ENCODE data around the gene IL31RA. TPM values are rescaled to one million over a fixed set of nuclear protein-coding genes. Genes with fewer than 3 reads are reported as not detected.

Gene IL31RA
- total and polyA plus RNA-seq, 8 donors: 0.10 to 0.55 (median 0.18) TPM

GRCh38 chr5:55911784-55912653 lies 60.9 kb downstream of the IL31RA start:
- Histone ChIP-seq H3K27me3 (no peaks in the 10 kb centered on the region), H3K4me3 (no peak overlapping the region), H3K4me1 (no peaks in the 10 kb centered on the region), H3K36me3 (no peaks in the 10 kb centered on the region), H3K9me3 (no peaks in the 10 kb centered on the region), H3K27ac (no peak overlapping the region)
- DNase-seq: no peak
- intact Hi-C loops (cut with DNase I): no loop called here
- no peak for ATAC-seq
- TF ChIP-seq, protein P1, sequence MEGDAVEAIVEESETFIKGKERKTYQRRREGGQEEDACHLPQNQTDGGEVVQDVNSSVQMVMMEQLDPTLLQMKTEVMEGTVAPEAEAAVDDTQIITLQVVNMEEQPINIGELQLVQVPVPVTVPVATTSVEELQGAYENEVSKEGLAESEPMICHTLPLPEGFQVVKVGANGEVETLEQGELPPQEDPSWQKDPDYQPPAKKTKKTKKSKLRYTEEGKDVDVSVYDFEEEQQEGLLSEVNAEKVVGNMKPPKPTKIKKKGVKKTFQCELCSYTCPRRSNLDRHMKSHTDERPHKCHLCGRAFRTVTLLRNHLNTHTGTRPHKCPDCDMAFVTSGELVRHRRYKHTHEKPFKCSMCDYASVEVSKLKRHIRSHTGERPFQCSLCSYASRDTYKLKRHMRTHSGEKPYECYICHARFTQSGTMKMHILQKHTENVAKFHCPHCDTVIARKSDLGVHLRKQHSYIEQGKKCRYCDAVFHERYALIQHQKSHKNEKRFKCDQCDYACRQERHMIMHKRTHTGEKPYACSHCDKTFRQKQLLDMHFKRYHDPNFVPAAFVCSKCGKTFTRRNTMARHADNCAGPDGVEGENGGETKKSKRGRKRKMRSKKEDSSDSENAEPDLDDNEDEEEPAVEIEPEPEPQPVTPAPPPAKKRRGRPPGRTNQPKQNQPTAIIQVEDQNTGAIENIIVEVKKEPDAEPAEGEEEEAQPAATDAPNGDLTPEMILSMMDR (IDR thresholded peaks at IDR 0.05): no peak

DNA sequence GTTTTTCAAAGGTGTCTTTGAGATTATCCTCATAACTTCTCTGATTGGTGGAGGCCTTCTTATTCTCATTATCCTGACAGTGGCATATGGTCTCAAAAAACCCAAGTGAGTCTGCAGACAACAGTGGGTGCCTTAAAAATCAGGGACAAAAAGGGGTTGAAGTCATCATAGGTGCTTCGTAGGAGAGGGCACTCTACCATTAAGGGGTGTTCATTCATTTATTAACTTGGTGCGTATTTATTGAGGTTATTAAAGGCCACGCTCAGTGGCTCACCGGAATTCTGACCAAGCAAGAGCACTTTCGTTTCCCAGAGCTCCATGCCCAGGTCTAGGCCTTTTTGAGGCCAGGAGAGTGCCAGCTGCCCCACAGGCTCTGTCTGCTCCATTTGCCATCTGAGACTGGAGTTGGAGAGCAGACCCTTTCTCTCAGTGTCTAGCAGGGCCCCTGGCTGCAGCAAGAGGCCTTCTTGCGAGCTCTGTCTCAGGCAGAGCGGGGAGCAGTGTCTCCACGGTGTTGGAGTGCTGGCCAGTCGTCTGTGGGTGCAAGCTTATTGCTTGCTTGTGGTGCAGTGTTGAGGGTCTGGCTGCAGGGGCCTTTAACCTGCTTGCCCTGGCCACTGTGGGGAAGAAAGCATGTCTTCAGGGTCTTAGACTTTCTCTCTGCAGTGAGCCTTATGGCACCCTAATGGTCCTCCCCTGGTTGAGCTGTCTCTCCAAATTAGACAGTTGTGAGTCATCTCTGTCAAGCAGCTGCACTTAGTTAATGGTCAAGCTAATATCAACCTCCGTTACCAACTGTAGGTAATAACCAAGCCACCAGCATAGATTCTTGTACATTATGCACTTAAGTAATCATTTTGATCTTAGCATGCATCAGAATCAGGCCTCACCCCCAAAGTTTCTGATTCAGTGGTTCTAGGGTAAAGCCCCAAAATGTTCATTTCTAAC lies 62.6 kb downstream of the IL31RA start:
- intact Hi-C loops (cut with DNase I): no loop called here
- ATAC-seq (no peak), DNase-seq (no peak)

GRCh38 chr5:55914971-55915370 lies 63.8 kb downstream of the IL31RA start:
- H3K27ac ChIP-seq: no peak overlapping the region
- H3K4me3 ChIP-seq: no peak overlapping the region
- no peaks in the 10 kb centered on the region for H3K4me1 ChIP-seq
- no peaks in the 10 kb centered on the region for H3K27me3 ChIP-seq
- TF ChIP-seq, protein P1 (IDR thresholded peaks at IDR 0.05): no peak
- intact Hi-C loops (cut with DNase I): no loop called here
- no peaks in the 10 kb centered on the region for H3K9me3 ChIP-seq
- DNase-seq (no peak), ATAC-seq (no peak)
- H3K36me3 ChIP-seq: no peaks in the 10 kb centered on the region

More for the DNA sequence above, 62.6 kb downstream of the IL31RA start:
- no peak overlapping the region for H3K4me3 ChIP-seq
- H3K4me1 ChIP-seq: no peaks in the 10 kb centered on the region
- TF ChIP-seq, protein P1 (IDR thresholded peaks at IDR 0.05): no peak
- H3K27ac ChIP-seq: no peak overlapping the region
- H3K36me3 ChIP-seq: no peaks in the 10 kb centered on the region
- H3K27me3 ChIP-seq: no peaks in the 10 kb centered on the region
- H3K9me3 ChIP-seq: no peaks in the 10 kb centered on the region

GRCh38 chr5:55915783-55916182 lies 64.6 kb downstream of the IL31RA start:
- Histone ChIP-seq H3K27ac (no peak overlapping the region), H3K4me3 (no peak overlapping the region), H3K9me3 (no peaks in the 10 kb centered on the region), H3K27me3 (no peaks in the 10 kb centered on the region), H3K36me3 (no peaks in the 10 kb centered on the region), H3K4me1 (no peaks in the 10 kb centered on the region)
- DNase-seq (no peak), ATAC-seq (no peak)
- TF ChIP-seq, protein P1 (IDR thresholded peaks at IDR 0.05): no peak
- intact Hi-C loops (cut with DNase I): no loop called here

DNA sequence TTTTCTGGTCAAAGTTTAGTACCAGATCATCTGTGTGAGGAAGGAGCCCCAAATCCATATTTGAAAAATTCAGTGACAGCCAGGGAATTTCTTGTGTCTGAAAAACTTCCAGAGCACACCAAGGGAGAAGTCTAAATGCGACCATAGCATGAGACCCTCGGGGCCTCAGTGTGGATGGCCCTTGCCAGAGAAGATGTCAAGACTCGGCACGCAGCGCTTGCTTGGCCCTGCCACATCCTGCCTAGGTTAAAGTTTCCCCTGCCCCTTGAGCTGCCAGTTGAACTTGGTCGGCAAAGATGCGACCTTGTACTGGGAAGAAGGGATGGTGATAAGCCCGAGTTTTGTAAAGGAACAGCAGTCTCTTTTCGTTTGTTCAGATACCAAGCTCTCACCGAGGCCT lies 65.8 kb downstream of the IL31RA start:
- no peak overlapping the region for H3K4me3 ChIP-seq
- ATAC-seq: no peak
- H3K27me3 ChIP-seq: no peaks in the 10 kb centered on the region
- H3K36me3 ChIP-seq: no peaks in the 10 kb centered on the region
- H3K9me3 ChIP-seq: no peaks in the 10 kb centered on the region
- intact Hi-C loops (cut with DNase I): no loop called here
- no peak for DNase-seq
- H3K27ac ChIP-seq: no peak overlapping the region
- H3K4me1 ChIP-seq: no peaks in the 10 kb centered on the region
- TF ChIP-seq, protein P1 (IDR thresholded peaks at IDR 0.05): no peak
